Measurements from ENCODE around the gene NRIP1. TPM values are rescaled to one million over a fixed set of nuclear protein-coding genes. Genes with fewer than 3 reads are reported as not detected.

NRIP1 gene
- total RNA-seq, 2 donors from 2014 or later = 29.3 to 43.1 TPM

- TF ChIP-seq POLR2AphosphoS5 (IDR thresholded peaks at IDR 0.05) (no peak), CTCF (IDR thresholded peaks at IDR 0.05) (no peak), POLR2A (IDR thresholded peaks at IDR 0.05) (no peak)
- WGBS = 92% methylated on average over 4 of the region's 4 CpGs
- no peaks in the 10 kb centered on the region for H3K27me3 ChIP-seq (replicated peaks; ENCODE audit: insufficient read depth)
- H3K27ac ChIP-seq = no peak overlapping the region
- intact Hi-C loops (cut with DNase I) = no loop called here
- H3K9me3 ChIP-seq = no peaks in the 10 kb centered on the region
- no peaks in the 10 kb centered on the region for H3K4me1 ChIP-seq (replicated peaks)
- no peak for DNase-seq (ENCODE audit: low spot score)
- no peak overlapping the region for H3K4me3 ChIP-seq
- H3K36me3 ChIP-seq = no peaks in the 10 kb centered on the region
Measured at GRCh38 chr21:15029077-15029476, 35.7 kb downstream of the NRIP1 start.

- DNase-seq (ENCODE audit: low spot score) = no peak
- Histone ChIP-seq H3K4me1 (replicated peaks) (no peaks in the 10 kb centered on the region), H3K27ac (no peak overlapping the region), H3K27me3 (replicated peaks; ENCODE audit: insufficient read depth) (no peaks in the 10 kb centered on the region), H3K4me3 (no peak overlapping the region), H3K36me3 (no peaks in the 10 kb centered on the region), H3K9me3 (no peaks in the 10 kb centered on the region)
- 37% methylated on average over 3 of the region's 3 CpGs for whole genome bisulfite sequencing
- intact Hi-C loops (cut with DNase I) = no loop called here
- TF ChIP-seq POLR2AphosphoS5 (IDR thresholded peaks at IDR 0.05) (no peak), CTCF (IDR thresholded peaks at IDR 0.05) (no peak), POLR2A (IDR thresholded peaks at IDR 0.05) (no peak)
Measured at GRCh38 chr21:15028186-15028585, 36.6 kb downstream of the NRIP1 start.

- no peaks in the 10 kb centered on the region for H3K27me3 ChIP-seq (replicated peaks; ENCODE audit: insufficient read depth)
- 85% methylated on average over 5 of the region's 5 CpGs for WGBS
- intact Hi-C loops (cut with DNase I) = no loop called here
Measured at GRCh38 chr21:15027056-15027455, 37.7 kb downstream of the NRIP1 start.

GRCh38 chr21:15026370-15026769 lies 38.4 kb downstream of the NRIP1 start:
- H3K36me3 ChIP-seq = no peaks in the 10 kb centered on the region
- intact Hi-C loops (cut with DNase I) = no loop called here
- TF ChIP-seq CTCF (IDR thresholded peaks at IDR 0.05) = no peak
- no peak for TF ChIP-seq POLR2A (IDR thresholded peaks at IDR 0.05)
- no peak for TF ChIP-seq POLR2AphosphoS5 (IDR thresholded peaks at IDR 0.05)
- no peak overlapping the region for H3K27ac ChIP-seq
- H3K27me3 ChIP-seq (replicated peaks; ENCODE audit: insufficient read depth) = no peaks in the 10 kb centered on the region
- no peak for DNase-seq (ENCODE audit: low spot score)
- H3K4me3 ChIP-seq = no peak overlapping the region
- WGBS = 82% methylated on average over 2 of the region's 2 CpGs
- no peaks in the 10 kb centered on the region for H3K4me1 ChIP-seq (replicated peaks)
- H3K9me3 ChIP-seq = no peaks in the 10 kb centered on the region

More at GRCh38 chr21:15027056-15027455, 37.7 kb downstream of the NRIP1 start:
- TF ChIP-seq POLR2A (IDR thresholded peaks at IDR 0.05) (no peak), CTCF (IDR thresholded peaks at IDR 0.05) (no peak), POLR2AphosphoS5 (IDR thresholded peaks at IDR 0.05) (no peak)
- no peaks in the 10 kb centered on the region for H3K4me1 ChIP-seq (replicated peaks)
- H3K36me3 ChIP-seq = no peaks in the 10 kb centered on the region
- DNase-seq (ENCODE audit: low spot score) = no peak
- H3K9me3 ChIP-seq = no peaks in the 10 kb centered on the region
- no peak overlapping the region for H3K27ac ChIP-seq
- no peak overlapping the region for H3K4me3 ChIP-seq

GRCh38 chr21:15023776-15024175 lies 41.0 kb downstream of the NRIP1 start:
- Histone ChIP-seq H3K9me3 (no peaks in the 10 kb centered on the region), H3K4me1 (replicated peaks) (no peaks in the 10 kb centered on the region), H3K36me3 (no peaks in the 10 kb centered on the region), H3K4me3 (no peak overlapping the region), H3K27me3 (replicated peaks; ENCODE audit: insufficient read depth) (no peaks in the 10 kb centered on the region), H3K27ac (no peak overlapping the region)
- DNase-seq (ENCODE audit: low spot score) = no peak
- TF ChIP-seq CTCF (IDR thresholded peaks at IDR 0.05) (no peak), POLR2A (IDR thresholded peaks at IDR 0.05) (no peak), POLR2AphosphoS5 (IDR thresholded peaks at IDR 0.05) (no peak)
- intact Hi-C loops (cut with DNase I) = no loop called here
- WGBS = 71% methylated on average over 5 of the region's 5 CpGs

Measured in prostate gland (tissue), 2 donors.